A673 (cell line): ENCODE results near the gene LCE1F.

Experiments
- CTCF ChIP-seq: fragments of 300-800, 200-600 bp; sonication (generic); conservative IDR thresholded peaks from 2 replicates; pipeline ENCODE4 v1.5.1; 2017; ENCODE audit warnings: low read depth, mild to moderate bottlenecking, antibody characterized with exemption, low read length, moderate library complexity, mixed read lengths
- EZH2 ChIP-seq: fragments of 200-600 bp; sonication (generic); IDR thresholded peaks from 2 replicates; pipeline ENCODE4 v1.6.1; 2017; ENCODE audit warnings: borderline replicate concordance, low read depth, mild to moderate bottlenecking, mixed read lengths, antibody characterized with exemption, low read length; ENCODE audit not compliant: poor library complexity, severe bottlenecking

- TF ChIP-seq CTCF (no peak), EZH2 (no peak)
These were observed 33.3 kb upstream of the LCE1F start for GRCh38 chr1:152741656-152742055.
